ENCODE measurements around the gene DOC2A.

- TF ChIP-seq RAD21 (IDR thresholded peaks at IDR 0.05; ENCODE audit: insufficient read depth, low read depth, low read length) (no peak), E2F8 (IDR thresholded peaks at IDR 0.05; ENCODE audit: low read depth, partially characterized antibody) (no peak), E2F4 (IDR thresholded peaks at IDR 0.05; ENCODE audit: low read depth, low read length) (no peak), SIN3A (IDR thresholded peaks at IDR 0.05; ENCODE audit: low read depth, low read length) (no peak), ATF2 (IDR thresholded peaks at IDR 0.05; ENCODE audit: low read length) (no peak), STAT1 (conservative IDR thresholded peaks at IDR 0.05) (no peak), ATF3 (IDR thresholded peaks at IDR 0.05; ENCODE audit: borderline replicate concordance, extremely low read depth, low read depth, low read length) (no peak), ZNF274 (IDR thresholded peaks at IDR 0.05; ENCODE audit: insufficient read depth, insufficient read length) (no peak)
These were observed 14.3 kb upstream of the DOC2A start for GRCh38 chr16:30025156-30025555.

All from GM12878 (cell line).